Neuronal stem cell (in vitro differentiated cells): ENCODE data around the gene DNAI4.

Source experiments
- DNase-seq: peaks from one replicate; pipeline ENCODE4 v3.0.0-alpha.2; 2013; ENCODE audit warnings: low spot score
- H2AFZ ChIP-seq: one replicate; pipeline ENCODE4 v1.6.1; 2013; ENCODE audit warnings: mild to moderate bottlenecking, low read length, inconsistent platforms
- H2AK5ac ChIP-seq: 2 replicates; pipeline ENCODE4 v1.6.1; 2013; ENCODE audit warnings: low read depth, mild to moderate bottlenecking, inconsistent platforms, low read length, moderate library complexity, mixed read lengths
- H2BK120ac ChIP-seq: 2 replicates; pipeline ENCODE4 v1.6.1; 2013; ENCODE audit warnings: low read depth, mild to moderate bottlenecking, inconsistent platforms, low read length, moderate library complexity, mixed read lengths
- H2BK12ac ChIP-seq: one replicate; pipeline ENCODE4 v1.6.1; 2013; ENCODE audit warnings: low read length, inconsistent platforms
- H2BK15ac ChIP-seq: 2 replicates; pipeline ENCODE4 v1.6.1; 2013; ENCODE audit warnings: mild to moderate bottlenecking, low read length, inconsistent platforms, mixed read lengths
- H2BK5ac ChIP-seq: one replicate; pipeline ENCODE4 v1.6.1; 2013; ENCODE audit warnings: inconsistent platforms, mild to moderate bottlenecking, low read length, moderate library complexity
- H3K14ac ChIP-seq: one replicate; pipeline ENCODE4 v1.6.1; 2013; ENCODE audit warnings: low read length, inconsistent platforms
- H3K18ac ChIP-seq: 2 replicates; pipeline ENCODE4 v1.6.1; 2013; ENCODE audit warnings: low read length, inconsistent platforms
- H3K23ac ChIP-seq: 2 replicates; pipeline ENCODE4 v1.6.1; 2013; ENCODE audit warnings: low read depth, mild to moderate bottlenecking, mixed read lengths, low read length, inconsistent platforms; ENCODE audit not compliant: poor library complexity
- H3K27ac ChIP-seq: replicated peaks from 3 replicates; pipeline ENCODE4 v1.5.1; 2013; ENCODE audit warnings: low read length, inconsistent platforms
- H3K27me3 ChIP-seq, 3 experiments: 2 replicates each; pipeline ENCODE4 v1.6.1; 2013; ENCODE audit warnings: low read length in 3 of 3, mild to moderate bottlenecking in 2 of 3, inconsistent platforms in 1 of 3, low read depth in 1 of 3, mixed read lengths in 1 of 3, moderate library complexity in 1 of 3; ENCODE audit not compliant: control insufficient read depth in 3 of 3, insufficient read depth in 3 of 3
- H3K36me3 ChIP-seq, 2 donors: replicated peaks in 1 of 2; 2 replicates each; pipeline ENCODE4 v1.6.1; 2013; ENCODE audit warnings: low read length in 2 of 2; ENCODE audit not compliant: control insufficient read depth in 2 of 2, insufficient read depth in 2 of 2
- H3K4ac ChIP-seq: 2 replicates; pipeline ENCODE4 v1.6.1; 2013; ENCODE audit warnings: inconsistent platforms, mild to moderate bottlenecking, low read length, moderate library complexity
- H3K4me1 ChIP-seq, 2 donors: 1 replicate in 1 of 2; 2 replicates in 1 of 2; pipeline ENCODE4 v1.6.1; 2013; ENCODE audit warnings: low read length in 2 of 2, low read depth in 1 of 2; ENCODE audit not compliant: control insufficient read depth in 2 of 2, insufficient read depth in 1 of 2
- H3K4me2 ChIP-seq: one replicate; pipeline ENCODE4 v1.6.1; 2013; ENCODE audit warnings: mild to moderate bottlenecking, low read length, inconsistent platforms; ENCODE audit not compliant: insufficient read depth, poor library complexity, severe bottlenecking
- H3K4me3 ChIP-seq, 2 donors: 2 replicates each; pipeline ENCODE4 v1.5.1; 2013; ENCODE audit warnings: low read length in 2 of 2, mild to moderate bottlenecking in 2 of 2, inconsistent platforms in 1 of 2, moderate library complexity in 1 of 2
- H3K79me1 ChIP-seq: one replicate; pipeline ENCODE4 v1.6.1; 2013; ENCODE audit warnings: low read depth, mild to moderate bottlenecking, inconsistent platforms, low read length, moderate library complexity
- H3K9ac ChIP-seq: one replicate; pipeline ENCODE4 v1.6.1; 2013; ENCODE audit warnings: mild to moderate bottlenecking, low read depth, low read length, inconsistent platforms; ENCODE audit not compliant: poor library complexity
- H3K9me3 ChIP-seq, 2 donors: replicated peaks in 1 of 2; 2 replicates each; pipeline versions ENCODE3 to v1.6.1; 2013; ENCODE audit warnings: low read length in 2 of 2, mild to moderate bottlenecking in 2 of 2, inconsistent platforms in 1 of 2, low read depth in 1 of 2, mixed read lengths in 1 of 2, moderate library complexity in 1 of 2; ENCODE audit not compliant: control insufficient read depth in 2 of 2, insufficient read depth in 1 of 2
- H4K8ac ChIP-seq: one replicate; pipeline ENCODE4 v1.6.1; 2013; ENCODE audit warnings: low read depth, mild to moderate bottlenecking, inconsistent platforms, low read length, moderate library complexity
- H4K91ac ChIP-seq: one replicate; pipeline ENCODE4 v1.6.1; 2013; ENCODE audit warnings: low read length, low read depth, mild to moderate bottlenecking, inconsistent platforms; ENCODE audit not compliant: poor library complexity
- WGBS, 2 donors: extraction: QIAGEN DNeasy Blood & Tissue Kit; methylation state at CpG; one replicate each; pipeline ENCODE4 v1.1.7; 2013; ENCODE audit warnings: missing lambda C conversion rate in 2 of 2, mixed read lengths in 1 of 2; ENCODE audit not compliant: insufficient read length in 2 of 2, insufficient replicate concordance in 1 of 2; ENCODE audit errors: extremely low coverage in 2 of 2; 5-methylcytosine and 5-hydroxymethylcytosine counted together

DNAI4 gene

DNA sequence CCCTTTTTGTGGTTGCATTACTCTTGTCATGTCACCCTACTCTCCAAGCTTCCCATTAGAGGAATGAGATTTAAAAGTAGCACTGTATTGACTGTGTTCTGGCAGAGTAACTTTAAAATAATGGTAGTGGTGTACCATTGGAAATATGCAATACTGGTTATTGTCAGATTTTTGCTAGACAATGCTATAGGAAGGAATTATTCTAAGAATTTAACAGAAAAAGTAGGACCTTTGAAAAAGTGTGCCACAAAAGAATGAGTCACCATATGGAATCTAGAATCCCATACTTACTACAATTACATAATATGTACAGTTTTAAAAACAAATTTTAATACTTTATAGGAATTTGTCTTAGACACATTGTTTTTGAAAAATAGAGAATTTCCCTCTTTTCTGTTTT, 14.0 kb upstream of the DNAI4 start:
- Histone ChIP-seq H3K27me3 (no peaks in the 10 kb centered on the region), H2AFZ (no peak overlapping the region), H3K9ac (no peak overlapping the region), H3K18ac (no peak overlapping the region), H4K8ac (no peak overlapping the region), H2BK12ac (no peak overlapping the region), H3K36me3 (peaks cover 0 to 31% of the 10 kb centered on the region in 2 donors), H2AK5ac (no peak overlapping the region), H3K4me3 (no peak overlapping the region), H2BK5ac (no peak overlapping the region), H3K4me2 (no peak overlapping the region), H3K79me1 (peaks cover 1% of the 10 kb centered on the region), H3K27ac (no peak overlapping the region), H4K91ac (no peak overlapping the region), H2BK15ac (no peak overlapping the region), H3K23ac (no peak overlapping the region), H3K4ac (no peak overlapping the region), H3K4me1 (peaks cover 0 to 5% of the 10 kb centered on the region in 2 donors), H2BK120ac (no peak overlapping the region), H3K9me3 (peaks cover 0 to 3% of the 10 kb centered on the region in 2 donors), H3K14ac (no peak overlapping the region)
- DNase-seq: no peak

DNA sequence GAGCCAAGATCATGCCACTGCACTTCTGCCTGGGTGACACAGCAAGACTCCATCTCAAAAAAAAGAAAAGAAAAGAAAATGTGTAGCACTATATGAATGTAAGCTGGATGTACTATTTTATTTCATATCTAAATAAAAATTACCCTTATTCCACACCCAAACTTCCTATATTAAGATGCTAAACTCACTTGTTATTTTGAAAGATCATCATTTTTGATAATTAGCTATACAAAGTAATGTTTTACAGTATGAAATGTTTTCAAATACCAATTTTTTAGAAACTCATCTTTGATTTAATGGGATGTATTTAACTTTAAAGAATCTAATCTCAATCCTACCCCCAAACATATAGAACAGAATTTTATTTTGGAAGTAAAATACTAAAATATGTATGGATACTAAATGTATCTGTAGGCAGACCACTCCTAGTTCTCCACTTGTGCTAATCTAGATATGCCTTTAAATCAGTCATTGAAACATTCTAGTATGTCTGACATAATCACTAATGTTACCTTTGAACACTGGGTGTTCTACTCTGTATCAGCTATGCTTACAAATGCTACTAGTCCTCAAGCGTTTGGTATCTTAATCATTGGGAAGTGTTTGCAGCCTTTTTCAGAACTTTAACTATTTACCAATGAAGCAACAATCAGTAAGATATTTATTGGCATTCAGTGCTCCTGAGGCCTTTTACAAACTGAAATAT, 13.0 kb upstream of the DNAI4 start:
- Histone ChIP-seq H2BK12ac (no peak overlapping the region), H3K23ac (no peak overlapping the region), H3K9ac (no peak overlapping the region), H2BK5ac (no peak overlapping the region), H3K14ac (no peak overlapping the region), H3K4me2 (no peak overlapping the region), H3K4me3 (no peak overlapping the region), H2AK5ac (no peak overlapping the region), H2AFZ (no peak overlapping the region), H2BK120ac (no peak overlapping the region), H3K36me3 (peaks cover 0 to 25% of the 10 kb centered on the region in 2 donors), H3K27me3 (no peaks in the 10 kb centered on the region), H3K4ac (no peak overlapping the region), H3K4me1 (peaks cover 0 to 12% of the 10 kb centered on the region in 2 donors), H4K91ac (no peak overlapping the region), H2BK15ac (no peak overlapping the region), H3K9me3 (peaks cover 0 to 3% of the 10 kb centered on the region in 2 donors), H4K8ac (no peak overlapping the region), H3K18ac (no peak overlapping the region), H3K27ac (no peak overlapping the region), H3K79me1 (peaks cover 1% of the 10 kb centered on the region)
- WGBS, 2 donors: no CpG with 5 or more reads among the region's 1 CpG
- DNase-seq: no peak

GRCh38 chr1:66933887-66934700, 9.4 kb upstream of the DNAI4 start:
- peaks cover 0 to 21% of the 10 kb centered on the region in 2 donors for H3K4me1 ChIP-seq
- no CpG with 5 or more reads among the region's 7 CpGs for WGBS, 2 donors
- no peak overlapping the region for H3K14ac ChIP-seq
- no peak overlapping the region for H3K18ac ChIP-seq
- H3K9me3 ChIP-seq: peaks cover 0 to 3% of the 10 kb centered on the region in 2 donors
- H3K9ac ChIP-seq: no peak overlapping the region
- peaks cover 1% of the 10 kb centered on the region for H3K79me1 ChIP-seq
- no peak overlapping the region for H3K4me3 ChIP-seq
- H2BK15ac ChIP-seq: no peak overlapping the region
- H2BK12ac ChIP-seq: no peak overlapping the region
- no peak overlapping the region for H2BK120ac ChIP-seq
- DNase-seq: no peak
- H3K23ac ChIP-seq: no peak overlapping the region
- H3K4ac ChIP-seq: no peak overlapping the region
- H2AFZ ChIP-seq: no peak overlapping the region
- no peak overlapping the region for H4K91ac ChIP-seq
- no peak overlapping the region for H3K4me2 ChIP-seq
- H4K8ac ChIP-seq: no peak overlapping the region
- H2BK5ac ChIP-seq: no peak overlapping the region
- no peaks in the 10 kb centered on the region for H3K27me3 ChIP-seq
- no peak overlapping the region for H3K27ac ChIP-seq
- no peak overlapping the region for H2AK5ac ChIP-seq
- peaks cover 0 to 1% of the 10 kb centered on the region in 2 donors for H3K36me3 ChIP-seq

DNA sequence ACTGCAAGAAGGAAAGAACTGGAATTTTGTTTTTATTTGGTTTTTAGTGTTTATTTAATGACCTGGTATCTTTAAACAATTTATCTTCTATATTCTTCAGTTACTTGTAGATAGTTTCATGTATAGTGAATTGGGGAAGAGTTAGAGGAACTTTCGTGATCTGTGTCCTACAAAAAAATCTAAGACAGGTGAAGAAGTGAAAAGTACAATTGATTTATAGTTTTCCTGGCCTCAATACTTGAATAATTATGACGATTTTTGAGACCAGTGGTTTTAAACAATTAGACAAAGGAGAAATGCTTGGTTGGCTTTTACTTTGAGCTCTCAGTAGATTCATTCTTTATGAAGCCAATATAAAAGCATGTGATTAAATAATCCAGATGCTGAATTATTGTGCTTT, 7.6 kb upstream of the DNAI4 start:
- H3K23ac ChIP-seq: no peak overlapping the region
- H2AFZ ChIP-seq: no peak overlapping the region
- H3K79me1 ChIP-seq: peaks cover 1% of the 10 kb centered on the region
- H2AK5ac ChIP-seq: no peak overlapping the region
- H3K4me3 ChIP-seq: peak overlapping the region in 1 of 2 donors; percentile 6
- no peak overlapping the region for H3K4me2 ChIP-seq
- H2BK120ac ChIP-seq: no peak overlapping the region
- peaks cover 0 to 2% of the 10 kb centered on the region in 2 donors for H3K9me3 ChIP-seq
- no peak overlapping the region for H2BK12ac ChIP-seq
- H3K4ac ChIP-seq: no peak overlapping the region
- H3K9ac ChIP-seq: no peak overlapping the region
- H4K8ac ChIP-seq: no peak overlapping the region
- H3K4me1 ChIP-seq: peaks cover 0 to 21% of the 10 kb centered on the region in 2 donors
- H4K91ac ChIP-seq: no peak overlapping the region
- H3K27ac ChIP-seq: no peak overlapping the region
- DNase-seq: no peak
- H3K36me3 ChIP-seq: peaks cover 0 to 5% of the 10 kb centered on the region in 2 donors
- H2BK15ac ChIP-seq: no peak overlapping the region
- H3K14ac ChIP-seq: no peak overlapping the region
- no CpG with 5 or more reads among the region's 2 CpGs for WGBS, 2 donors
- no peak overlapping the region for H3K18ac ChIP-seq
- H3K27me3 ChIP-seq: no peaks in the 10 kb centered on the region
- H2BK5ac ChIP-seq: no peak overlapping the region
